Central memory CD4-positive, alpha-beta T cell (primary cell): ENCODE data around the gene DISP3.
A peak's percentile ranks its signal among the peaks of the same experiment; 100 is the strongest.

Experiments
- DNase-seq: peaks from one replicate; pipeline ENCODE4 v3.0.0; 2022
- total RNA-seq, 3 experiments: gene quantifications; one replicate each; lab custom pipeline; 2026; lab: John Stamatoyannopoulos, UW

The DISP3 gene, protein sequence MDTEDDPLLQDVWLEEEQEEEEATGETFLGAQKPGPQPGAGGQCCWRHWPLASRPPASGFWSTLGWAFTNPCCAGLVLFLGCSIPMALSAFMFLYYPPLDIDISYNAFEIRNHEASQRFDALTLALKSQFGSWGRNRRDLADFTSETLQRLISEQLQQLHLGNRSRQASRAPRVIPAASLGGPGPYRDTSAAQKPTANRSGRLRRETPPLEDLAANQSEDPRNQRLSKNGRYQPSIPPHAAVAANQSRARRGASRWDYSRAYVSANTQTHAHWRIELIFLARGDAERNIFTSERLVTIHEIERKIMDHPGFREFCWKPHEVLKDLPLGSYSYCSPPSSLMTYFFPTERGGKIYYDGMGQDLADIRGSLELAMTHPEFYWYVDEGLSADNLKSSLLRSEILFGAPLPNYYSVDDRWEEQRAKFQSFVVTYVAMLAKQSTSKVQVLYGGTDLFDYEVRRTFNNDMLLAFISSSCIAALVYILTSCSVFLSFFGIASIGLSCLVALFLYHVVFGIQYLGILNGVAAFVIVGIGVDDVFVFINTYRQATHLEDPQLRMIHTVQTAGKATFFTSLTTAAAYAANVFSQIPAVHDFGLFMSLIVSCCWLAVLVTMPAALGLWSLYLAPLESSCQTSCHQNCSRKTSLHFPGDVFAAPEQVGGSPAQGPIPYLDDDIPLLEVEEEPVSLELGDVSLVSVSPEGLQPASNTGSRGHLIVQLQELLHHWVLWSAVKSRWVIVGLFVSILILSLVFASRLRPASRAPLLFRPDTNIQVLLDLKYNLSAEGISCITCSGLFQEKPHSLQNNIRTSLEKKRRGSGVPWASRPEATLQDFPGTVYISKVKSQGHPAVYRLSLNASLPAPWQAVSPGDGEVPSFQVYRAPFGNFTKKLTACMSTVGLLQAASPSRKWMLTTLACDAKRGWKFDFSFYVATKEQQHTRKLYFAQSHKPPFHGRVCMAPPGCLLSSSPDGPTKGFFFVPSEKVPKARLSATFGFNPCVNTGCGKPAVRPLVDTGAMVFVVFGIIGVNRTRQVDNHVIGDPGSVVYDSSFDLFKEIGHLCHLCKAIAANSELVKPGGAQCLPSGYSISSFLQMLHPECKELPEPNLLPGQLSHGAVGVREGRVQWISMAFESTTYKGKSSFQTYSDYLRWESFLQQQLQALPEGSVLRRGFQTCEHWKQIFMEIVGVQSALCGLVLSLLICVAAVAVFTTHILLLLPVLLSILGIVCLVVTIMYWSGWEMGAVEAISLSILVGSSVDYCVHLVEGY (N-terminal part only)
- 1.1 to 1.7 (median 1.2) reads per million in 3 experiments for total RNA-seq

DNA sequence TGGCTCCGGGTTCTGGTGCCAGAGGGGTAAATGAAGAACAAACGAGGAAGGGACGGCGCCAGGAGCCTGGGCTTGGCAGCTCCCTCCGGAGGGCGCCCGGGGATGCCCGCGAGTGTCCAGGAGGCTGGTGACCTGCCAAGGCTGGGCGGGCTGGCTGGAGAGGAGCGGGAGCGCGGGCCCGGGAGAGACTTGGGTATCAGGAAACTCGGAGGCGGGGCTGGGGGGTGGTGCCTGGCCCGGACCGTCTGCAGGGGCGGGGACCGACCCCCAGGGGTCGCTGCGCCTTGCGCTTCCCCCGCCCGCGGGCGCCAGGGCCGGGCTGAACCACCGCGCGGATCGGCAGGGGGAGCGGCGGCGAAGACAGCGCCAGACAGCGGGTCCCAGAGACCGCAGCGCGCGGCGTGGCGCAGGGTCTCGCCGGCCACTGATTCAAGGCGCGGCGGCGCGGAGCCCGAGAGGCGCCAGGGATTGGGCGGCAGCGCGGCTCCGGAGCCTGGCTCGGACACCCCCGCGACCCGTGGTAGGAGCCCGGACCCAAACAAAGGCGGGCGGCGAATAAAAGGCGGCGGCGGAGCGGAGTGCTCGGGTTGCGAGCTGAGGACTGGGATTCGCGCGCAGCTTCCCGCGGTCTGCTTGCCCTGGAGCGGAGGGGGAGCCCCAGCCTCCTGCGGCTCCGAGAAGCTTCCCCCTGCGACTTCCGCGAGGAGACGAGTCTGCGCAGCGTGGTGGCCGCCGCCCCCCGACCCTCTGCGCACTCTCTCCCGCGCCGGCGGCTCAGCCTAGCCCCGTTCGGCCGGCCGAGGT is at the start of gene DISP3:
Gene DISP3 (plus strand): TSS at position 585 of the 804 bp plus-strand sequence. CDS start 21,838 bp downstream, outside the sequence.
- peak; percentile 50 for DNase-seq

DNA sequence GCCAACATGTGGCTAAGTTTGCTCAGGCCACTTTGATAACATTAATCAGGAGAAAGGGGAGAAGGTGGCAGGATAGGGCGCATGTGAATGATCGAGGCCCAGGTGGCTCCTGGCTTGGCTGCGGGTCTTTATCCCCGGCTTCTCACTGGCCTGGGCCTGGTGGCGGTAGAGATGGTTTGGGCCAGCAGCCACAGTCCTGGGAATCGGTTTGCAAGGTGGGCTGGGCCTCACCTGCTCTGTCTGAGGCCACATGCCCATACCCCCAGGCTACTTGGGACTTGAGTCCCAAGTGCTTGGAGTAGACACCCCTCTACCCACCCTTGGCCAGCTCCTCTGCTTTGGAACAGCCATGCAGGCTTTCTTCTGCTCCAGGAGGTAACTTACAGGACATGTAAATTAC is 49.7 kb upstream of the DISP3 start:
- no peak for DNase-seq

DNA sequence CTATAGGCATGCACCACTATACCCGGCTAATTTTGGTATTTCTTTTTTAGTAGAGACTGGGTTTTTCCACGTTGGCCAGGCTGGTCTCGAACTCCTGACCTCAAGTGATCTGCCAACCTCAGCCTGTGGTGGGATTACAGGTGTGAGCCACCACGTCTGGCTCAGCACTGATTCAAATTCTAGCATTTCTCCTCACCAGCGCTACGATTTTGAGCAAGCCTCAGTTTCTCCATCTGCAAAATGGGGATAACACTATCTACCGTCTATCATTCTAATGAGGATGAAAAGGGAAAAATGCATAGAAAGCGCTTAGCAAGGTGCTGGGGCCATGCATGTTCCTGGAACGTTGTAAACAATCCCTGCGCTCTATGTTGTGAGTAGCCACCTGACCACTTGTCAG is 49.0 kb upstream of the DISP3 start:
- no peak for DNase-seq

DNA sequence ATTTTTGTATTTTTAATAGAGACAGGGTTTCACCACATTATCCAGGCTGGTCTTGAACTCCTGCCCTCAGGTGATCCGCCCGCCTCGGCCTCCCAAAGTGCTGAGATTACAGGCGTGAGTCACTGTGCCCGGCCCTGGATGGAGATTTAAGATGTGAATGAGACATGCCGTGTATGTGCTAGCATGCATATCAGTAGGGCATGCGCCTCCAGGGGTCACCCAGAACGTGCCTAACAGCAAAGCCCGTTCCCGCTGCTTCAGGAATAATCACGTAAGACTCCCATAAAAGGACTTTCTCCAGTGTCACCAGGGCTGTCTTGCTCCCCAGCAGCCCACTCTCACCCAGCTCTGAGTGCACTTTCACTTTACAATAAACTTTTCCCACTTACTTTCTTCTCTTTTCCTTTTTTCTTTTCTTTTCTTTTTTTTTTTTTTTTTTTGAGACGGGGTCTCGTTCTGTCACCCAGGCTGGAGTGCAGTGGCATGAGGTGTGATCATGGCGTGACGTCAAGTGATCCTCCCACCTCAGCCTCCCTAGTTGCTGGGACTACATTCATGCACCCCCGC is 46.9 kb upstream of the DISP3 start:
- no peak for DNase-seq

DNA sequence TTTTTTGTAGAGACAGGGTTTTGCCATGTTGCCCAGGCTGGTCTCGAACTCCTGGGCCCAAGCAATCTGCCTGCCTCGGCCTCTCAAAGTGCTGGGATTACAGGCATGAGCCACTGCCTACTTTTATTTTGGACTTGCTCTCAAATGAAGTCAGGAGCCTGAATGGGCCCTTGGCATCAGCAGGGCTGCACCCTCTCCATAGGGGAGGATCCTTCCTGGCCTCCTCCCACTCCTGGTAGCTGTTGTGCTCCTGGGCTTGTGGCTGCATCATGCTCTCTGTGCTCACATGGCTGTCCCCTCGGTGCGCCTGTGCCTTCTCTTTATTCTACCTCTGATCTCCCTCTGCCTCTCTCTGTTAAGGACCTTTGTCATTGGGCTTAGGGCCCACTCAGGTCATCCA is 46.4 kb upstream of the DISP3 start:
- no peak for DNase-seq

- no peak for DNase-seq
These were observed 44.5 kb upstream of the DISP3 start for GRCh38 chr1:11434501-11434900.

GRCh38 chr1:11434926-11435325 is 44.0 kb upstream of the DISP3 start:
- DNase-seq = no peak

DNA sequence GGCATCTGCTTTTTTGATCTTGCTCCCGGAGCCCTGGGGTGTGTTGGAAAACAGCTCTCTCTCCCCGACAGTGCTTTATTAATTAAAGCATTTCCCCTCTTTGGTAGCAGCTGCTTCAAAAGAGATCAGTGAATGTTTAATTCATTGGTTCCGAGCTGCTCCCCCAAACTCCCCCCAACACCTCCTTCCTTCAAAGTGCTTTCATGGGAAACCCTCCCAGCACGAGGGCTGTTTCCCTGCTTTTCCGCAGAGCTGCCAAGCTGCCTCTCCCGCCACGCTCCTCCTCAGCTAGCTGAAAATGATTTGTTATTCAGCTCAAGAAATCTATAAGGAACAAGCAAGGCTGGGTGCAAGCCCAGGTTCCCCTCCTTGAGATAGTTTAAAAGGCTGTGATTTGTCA is 40.0 kb upstream of the DISP3 start:
- DNase-seq = no peak

- DNase-seq = no peak
These were observed 37.6 kb upstream of the DISP3 start for GRCh38 chr1:11441211-11441952.

- no peak for DNase-seq
These were observed 35.9 kb upstream of the DISP3 start for GRCh38 chr1:11443043-11443442.

GRCh38 chr1:11443961-11444658 is 34.8 kb upstream of the DISP3 start:
- no peak for DNase-seq

DNA sequence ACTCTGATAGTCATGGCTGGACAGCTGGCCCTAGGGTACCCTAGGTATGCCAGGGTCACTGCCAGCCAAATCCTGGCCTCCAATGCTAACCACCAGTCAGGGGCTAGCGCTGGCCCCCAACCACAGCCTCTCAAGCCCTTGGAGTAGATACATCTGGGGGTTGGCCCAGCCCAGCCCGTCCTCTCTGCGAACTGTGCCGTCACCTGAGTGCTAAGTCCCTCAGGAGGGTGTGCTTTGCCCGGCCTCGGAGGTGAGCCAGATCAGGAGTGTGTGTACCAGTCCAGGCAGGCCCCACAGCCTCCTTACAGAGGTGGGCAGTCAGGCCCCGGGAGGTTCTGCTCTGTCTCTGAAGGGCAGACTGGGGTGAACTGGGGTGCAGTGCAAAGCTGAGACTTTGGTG is 34.0 kb upstream of the DISP3 start:
- no peak for DNase-seq

DNA sequence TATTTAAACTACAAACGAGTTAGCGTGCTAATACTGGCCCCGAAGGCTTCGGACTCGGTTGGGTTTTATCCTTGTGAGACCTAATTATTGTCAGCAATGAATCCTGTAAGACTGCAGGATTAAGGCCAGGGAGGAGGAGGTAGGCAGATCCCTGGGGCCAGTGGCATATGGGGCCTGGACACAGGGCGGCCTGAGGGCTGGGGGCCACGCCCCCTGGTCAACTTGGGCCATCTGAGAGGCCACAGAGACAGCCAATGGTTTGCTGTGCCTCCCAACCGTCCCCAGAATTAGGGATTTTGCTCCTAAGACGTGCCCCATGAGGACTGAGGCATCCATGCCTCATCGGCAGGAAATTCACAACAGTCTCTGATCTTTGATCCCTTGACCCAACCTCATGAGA is 31.1 kb upstream of the DISP3 start:
- DNase-seq = no peak

DNA sequence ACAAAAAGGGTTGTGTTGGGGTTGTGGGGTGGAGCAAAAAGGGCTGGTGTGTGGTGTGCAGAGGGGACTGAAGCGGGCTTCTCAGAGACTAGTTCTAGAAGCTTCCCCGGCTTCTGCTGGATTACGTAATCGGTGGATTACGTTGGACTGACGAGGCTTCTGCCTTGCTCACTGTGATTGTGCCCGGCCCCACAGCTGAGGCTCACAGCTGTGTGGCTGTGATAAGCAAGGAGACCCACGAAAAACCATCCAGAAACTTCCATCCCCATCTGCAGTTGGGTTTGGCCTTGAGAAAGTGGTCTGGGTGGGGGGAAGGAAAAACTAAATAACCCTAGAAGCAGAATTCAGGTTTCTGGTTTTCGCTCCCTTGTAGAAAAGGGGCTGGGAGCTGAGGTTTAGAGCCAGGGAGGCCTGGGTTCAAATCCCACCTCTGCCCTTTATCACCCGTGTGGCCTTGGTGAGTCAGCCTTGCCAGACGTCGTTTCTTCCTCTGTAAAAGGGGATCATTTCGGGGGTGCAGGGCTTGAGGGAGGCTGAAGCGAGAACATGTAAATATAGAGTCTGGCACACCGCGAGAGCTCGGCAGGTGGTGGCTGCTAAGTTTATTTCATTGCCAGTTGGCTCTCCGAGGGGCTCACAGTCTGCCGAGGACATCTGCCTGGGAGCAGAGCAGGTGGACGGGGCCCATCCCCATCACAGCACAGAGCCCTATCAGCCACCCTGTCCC is 30.4 kb upstream of the DISP3 start:
- DNase-seq = no peak

DNA sequence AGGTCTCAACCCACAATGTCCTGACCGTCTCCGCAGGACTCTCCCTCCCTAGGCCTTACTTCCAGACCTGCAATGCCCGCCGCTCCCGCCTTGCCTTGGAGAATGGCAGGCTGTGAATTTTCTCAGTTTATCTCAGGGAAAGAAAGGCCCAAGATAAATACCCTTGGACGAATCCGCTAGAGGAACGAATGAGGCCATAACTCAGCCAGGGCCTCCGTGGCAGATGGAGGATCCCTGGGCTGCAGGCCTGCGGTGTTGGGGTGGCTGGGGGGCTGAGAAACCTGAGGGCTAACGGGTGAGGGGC is 29.9 kb upstream of the DISP3 start:
- no peak for DNase-seq

DNA sequence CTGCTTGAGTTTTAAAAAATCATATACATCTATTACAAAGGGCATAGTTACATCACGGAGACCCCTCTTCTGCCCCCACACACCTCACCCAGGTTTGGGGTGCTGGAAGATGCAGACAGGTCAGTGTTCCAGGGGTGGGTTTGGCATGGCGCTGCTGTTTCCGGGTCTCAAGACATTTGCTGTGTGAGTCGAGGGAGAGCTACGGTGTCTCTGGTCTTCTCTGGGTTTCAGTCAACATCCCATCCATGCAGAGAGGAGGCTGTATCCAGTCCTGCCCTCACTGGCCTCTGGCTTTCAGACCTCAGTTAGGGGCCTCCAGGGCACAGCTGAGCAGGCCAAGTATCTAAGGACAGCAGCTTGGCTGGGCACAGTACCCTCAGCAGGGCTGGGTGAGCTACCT is 28.6 kb upstream of the DISP3 start:
- no peak for DNase-seq

GRCh38 chr1:11453742-11454491 is 25.0 kb upstream of the DISP3 start:
- no peak for DNase-seq

DNA sequence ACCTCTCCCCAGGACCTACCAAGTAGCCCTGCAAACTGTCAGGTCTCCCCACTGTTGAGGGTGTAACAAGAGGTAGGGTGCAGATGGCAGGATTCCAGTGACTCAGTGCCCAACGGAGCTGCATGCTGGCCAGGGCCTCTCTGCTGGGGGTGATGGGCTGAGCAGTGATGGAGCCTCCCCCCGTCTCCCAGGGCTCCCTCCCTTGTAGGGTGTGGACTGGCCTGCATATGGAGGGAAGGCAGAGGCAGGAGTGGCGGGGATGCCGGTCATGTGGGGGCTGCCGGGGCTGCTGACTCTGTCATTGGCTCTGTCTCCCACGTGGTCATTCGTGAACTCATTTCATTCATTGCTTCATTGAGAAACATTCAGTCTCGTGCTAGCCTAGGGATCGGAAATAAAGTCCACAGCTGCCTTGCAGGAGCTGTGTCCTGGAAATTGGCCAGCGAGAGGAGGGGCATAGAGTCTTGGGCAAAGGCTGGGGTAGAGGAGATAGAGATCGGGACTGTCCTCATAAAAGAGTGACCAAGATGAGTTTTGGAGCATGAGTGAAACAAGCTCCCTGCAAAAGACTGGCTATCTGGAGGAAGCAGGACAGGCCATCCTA is 22.9 kb upstream of the DISP3 start:
- DNase-seq = no peak

- DNase-seq = no peak
These were observed 22.0 kb upstream of the DISP3 start for GRCh38 chr1:11456965-11457364.
